NOMO-1 (cell line): ENCODE results near the gene RAB18.
"Not testable (repeated sequence)": the region's sequence is repeated elsewhere in the genome, so short reads cannot be mapped to it uniquely, and the experiment has no call there.

Experiments used
- DNase-seq, 2 experiments: peaks; one replicate each; lab custom pipeline; 2025; ENCODE audit not compliant: unreplicated experiment in 2 of 2; lab: John Stamatoyannopoulos, UW

The RAB18 gene

DNA sequence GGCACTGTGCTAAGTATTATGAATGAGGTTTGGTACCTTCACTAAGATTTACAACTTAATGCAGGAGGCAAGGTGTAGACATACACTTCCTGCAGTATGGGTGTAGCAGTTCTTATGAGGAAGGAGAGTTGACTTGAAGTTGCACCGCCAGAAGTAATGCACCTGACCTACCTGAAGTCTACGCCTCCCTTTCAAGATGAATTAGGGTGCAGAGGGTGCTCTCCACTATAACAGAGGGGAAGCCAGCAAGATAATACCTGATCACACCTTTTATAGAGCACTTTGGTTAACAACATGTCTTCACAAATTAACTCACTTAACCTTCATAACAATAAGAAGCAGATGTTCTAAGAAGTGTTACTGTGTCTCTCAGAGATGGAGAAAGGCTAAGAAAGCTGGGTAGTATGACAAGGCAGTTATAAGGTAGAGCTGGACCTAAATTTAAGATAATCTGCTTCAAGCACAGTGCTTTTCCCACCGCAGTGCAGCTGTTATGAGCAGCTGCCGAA lies 552 bp upstream of the RAB18 start:
- no peak for DNase-seq

DNA sequence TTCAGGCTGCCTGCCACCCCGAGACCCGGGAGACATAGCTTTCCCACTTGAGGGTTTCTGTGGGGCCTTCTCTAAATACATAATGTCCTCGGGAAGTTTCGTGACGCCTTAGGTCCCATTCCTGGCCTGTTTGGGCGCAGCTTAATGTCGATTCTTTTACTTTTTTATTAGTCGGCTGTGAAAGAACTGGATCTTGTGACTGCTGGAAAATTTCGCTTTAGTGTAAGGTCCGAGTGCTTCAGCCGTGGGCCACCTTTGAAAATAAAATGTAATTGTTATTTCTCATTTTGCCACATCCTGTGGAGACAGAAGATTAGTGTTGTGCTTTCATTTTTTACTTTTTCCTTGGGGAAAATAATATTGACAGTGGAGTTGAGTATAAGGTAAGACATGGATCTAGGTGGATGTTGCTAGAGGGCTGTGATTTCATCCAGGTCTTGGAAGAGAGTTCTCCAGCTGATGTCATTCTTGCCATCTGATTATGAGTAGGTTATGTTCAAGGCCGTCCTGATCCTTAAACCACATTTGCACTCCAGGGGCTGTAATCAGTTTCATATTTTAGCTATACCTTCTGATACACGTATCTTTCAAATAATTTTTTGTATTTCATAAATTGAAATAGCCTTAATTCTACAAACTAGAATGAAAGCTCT lies 830 bp downstream of the RAB18 start:
- DNase-seq = no peak

DNA sequence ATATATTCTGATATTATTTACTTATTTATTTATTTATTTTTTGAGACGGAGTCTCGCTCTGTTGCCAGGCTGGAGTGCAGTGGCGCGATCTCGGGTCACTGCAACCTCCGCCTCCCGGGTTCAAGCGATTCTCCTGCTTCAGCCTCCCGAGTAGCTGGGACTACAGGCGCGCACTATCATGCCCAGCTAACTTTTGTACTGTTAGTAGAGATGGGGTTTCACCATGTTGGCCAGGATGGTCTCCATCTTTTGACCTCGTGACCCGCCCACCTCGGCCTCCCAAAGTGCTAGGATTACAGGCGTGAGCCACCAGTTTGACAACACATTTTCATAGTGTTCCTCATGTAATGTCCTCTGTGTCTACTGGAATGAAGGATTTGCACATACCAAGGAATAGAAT lies 1.4 kb downstream of the RAB18 start:
- DNase-seq = not testable (repeated sequence)

DNA sequence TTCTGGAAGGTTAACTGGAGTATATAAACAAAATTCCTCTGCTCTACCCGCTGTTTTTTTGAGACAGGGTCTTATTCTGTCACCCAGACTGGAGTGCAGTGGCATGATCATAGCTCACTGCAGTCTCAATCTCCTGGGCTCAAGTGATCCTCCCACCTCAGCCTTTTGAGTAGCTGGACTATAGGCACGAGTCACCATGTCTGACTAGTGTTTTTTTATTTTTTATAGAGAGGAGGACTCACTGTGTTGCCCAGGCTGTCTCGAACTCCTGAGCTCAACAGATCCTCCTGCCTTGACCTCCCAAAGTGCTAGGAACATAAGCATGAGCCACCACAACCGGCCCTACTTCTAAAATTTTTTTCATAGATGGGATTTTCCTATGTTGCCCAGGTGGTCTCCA lies 2.2 kb downstream of the RAB18 start:
- no peak for DNase-seq

DNA sequence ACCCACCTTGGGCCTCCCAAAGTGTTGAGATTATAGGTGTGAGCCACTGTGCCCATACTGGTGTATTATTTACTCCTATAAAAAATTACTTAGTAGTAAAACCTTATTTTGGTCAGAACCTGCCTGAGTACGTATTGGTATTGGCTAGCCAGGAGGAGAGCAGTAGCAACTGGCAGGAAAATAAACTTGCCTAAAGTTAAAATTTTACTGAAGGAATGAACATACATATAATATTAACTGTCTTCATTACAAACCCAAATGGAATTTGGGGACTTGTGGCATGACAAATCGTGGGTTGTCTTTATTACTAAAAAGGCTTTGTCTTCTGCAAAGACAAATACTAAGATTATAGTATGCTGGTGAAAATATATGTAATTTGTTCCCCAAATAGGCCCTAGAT lies 8.4 kb downstream of the RAB18 start:
- DNase-seq = no peak

DNA sequence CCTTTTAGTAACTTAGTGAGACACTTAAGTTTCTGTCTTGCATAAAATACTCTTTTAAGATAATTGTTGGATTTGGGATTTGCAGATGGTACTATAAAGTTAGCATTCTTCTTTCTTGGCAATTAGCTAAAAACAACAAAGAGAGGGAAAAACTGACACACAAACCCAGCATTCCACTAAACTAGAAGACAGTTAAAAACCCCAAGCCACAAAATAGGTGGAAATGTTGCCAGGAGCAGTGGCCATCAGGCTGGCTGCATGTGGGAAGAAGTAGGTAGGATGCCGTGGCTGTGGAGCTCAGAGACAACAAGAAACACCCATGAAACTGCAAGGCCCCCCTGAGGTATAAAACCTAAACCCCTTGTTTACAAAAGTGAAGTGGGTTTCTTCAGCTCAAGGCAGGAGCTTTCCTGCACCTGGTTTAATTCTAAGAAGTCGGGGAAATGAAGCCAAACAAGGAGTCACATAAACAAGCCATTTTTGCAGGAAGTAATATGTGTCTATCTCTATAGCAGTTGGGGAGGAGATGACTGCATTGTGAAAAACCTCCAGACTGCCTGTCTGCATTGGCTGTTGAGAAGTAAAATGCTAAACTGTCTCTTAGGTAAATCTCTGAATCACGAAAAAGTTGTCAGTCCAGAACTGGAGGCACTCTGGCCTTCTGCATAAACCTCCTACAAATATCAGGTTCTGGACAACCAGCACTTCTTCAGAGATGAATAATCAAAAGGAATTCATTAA lies 9.5 kb downstream of the RAB18 start:
- no peak for DNase-seq

DNA sequence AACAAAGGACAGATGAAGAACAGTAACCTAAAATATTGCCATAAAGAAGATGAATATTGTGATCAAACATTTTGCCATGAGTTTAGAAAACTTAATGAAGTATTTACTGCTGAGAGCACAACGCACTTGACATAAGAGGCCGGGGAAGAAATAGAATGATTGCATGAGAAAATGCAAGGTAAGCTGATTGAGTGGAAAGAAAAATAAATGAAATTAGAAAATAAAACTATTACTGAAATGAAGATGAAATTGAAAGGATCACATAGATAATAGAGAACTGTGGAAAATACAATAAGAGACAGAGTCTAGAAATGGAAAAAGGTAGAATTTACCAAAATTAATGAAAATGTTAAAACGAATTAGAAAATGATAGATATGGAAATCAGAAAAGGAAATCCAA lies 10.1 kb downstream of the RAB18 start:
- no peak for DNase-seq

DNA sequence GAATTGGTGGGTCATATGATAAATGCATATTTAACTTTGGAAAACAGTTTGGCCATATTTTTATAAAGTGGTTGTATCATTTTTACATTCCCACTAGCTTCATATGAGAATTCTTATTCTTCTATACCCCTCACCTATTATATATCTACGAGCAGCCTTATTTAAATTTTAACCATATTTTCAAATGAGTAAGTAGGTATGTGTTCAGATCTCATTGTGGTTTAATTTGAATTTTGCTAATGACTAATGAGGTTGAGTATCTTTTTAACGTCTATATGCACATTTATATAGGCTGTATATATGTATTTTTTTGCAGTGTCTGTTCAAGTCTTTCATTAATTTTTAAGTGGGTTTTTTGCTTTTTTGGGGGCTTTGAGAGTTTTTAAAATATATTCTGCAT lies 14.2 kb downstream of the RAB18 start:
- no peak for DNase-seq

DNA sequence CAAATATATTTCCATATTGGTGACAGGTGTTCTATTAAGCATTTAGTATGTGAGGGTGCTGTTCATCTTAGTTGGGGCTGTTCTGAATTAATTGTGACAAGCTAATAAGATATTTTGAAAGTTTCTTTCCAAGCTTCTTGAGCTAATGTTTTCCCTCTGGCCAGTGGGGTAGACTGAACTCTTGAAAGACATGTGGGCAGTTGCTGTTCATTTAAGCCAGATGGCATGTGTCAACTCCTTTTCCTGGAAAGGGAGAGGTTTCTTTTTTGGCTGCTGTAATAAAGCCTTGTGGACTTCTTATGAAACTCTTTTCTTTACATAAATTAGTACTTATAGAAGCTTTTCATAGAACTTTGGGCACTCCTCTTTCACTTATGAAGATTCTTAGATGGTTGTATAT lies 21.7 kb downstream of the RAB18 start:
- peak in 1 of 2 experiments; percentile 15 for DNase-seq

DNA sequence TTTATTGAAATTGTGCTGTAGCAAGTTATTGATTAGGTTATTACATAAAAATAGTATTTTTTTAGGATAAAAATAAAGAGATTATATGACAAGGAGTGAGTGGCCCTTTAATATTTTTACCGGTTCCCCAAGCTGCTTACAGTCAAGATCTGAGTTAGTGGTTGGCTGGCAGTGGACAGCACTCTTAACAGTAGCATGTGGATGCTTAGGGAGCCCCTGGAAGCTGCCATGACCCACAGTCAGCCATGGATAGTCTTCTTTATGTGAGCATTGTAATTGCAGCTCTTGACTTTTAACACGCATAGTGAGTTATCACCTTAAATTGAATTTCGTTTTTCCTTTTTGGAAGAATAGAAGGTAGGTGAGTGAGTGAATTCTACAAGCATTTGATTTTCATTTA lies 22.1 kb downstream of the RAB18 start:
- no peak for DNase-seq

DNA sequence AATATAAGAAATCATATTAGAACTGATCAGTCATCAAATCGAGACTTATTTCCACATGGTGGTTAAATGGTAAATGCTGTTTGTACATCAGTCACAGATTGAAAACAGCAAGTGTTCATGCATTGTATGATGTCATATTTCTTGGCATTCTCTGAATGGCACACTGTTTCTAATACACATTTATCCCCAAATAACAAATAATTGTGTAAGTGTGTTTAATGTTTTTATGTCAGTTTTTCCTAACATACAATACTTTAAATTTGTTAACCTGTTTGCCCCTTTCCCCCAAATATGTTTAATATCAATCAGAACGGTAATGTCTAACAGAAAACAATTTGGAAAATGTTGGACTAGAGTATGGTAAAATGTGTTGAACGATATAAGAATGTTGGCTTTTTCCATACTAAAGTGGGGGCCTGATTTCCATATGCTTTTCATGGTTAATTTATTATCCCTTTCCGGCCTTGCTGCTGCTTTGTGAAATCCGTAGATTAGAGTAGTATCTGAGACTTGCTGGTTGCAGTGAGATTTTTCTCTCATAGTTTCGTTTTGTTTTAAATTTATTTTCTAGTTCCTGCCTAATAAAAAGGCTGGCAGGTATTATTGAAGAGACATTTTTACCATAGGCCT lies 23.7 kb downstream of the RAB18 start:
- no peak for DNase-seq

DNA sequence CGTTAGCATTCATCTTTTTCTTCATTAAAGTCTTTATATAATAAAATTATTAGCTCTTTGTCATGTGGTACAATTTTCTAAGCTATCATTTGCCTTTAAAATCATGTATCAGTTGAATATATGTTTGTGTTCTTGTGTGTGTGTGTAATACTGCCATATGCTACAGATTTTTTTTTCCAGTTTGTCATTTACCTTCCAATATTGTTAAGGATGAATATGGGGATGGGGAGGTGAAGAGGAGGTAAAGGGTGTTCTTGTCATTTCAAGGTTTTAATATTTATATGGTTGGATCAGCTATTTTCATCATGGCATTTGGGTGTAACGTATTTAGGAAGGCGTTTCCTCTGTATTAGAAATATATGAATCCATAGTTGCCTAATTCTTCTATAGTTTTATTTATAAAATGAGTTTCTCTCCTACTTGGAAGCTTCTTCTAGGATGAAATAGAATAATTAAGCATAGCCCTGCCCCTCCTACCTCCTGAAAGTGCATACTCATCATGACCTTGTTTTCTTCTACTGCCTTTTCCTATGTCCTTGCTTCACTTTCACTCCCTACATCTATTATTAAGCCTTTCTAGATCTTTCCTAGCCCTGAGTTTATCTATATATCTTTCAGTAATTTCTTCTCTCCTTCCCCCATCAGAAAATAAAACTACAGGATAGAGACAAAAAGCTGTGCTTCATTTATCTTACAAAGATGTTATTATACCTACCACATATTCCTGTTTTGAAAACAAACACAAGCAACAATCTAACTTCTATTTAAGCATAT lies 25.1 kb downstream of the RAB18 start:
- peak in 1 of 2 experiments; percentile 24 for DNase-seq

DNA sequence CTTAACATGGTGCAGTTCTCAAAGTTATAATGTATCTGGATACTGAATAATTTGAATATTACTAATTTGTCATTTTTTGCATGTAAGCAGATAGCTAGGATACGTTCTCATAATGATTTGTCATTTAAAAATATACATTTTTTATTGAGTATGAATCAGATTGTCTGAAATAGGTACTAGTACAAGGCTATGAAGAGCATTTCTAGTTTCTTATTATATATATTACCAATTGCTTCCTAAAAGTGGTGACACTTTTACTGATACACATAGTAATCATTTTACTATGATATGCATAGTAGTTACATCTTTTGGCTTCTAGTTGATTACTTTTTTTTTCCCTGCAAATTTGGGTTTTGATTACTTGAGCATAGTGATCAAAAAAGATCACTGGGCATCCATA lies 26.4 kb downstream of the RAB18 start:
- no peak for DNase-seq

DNA sequence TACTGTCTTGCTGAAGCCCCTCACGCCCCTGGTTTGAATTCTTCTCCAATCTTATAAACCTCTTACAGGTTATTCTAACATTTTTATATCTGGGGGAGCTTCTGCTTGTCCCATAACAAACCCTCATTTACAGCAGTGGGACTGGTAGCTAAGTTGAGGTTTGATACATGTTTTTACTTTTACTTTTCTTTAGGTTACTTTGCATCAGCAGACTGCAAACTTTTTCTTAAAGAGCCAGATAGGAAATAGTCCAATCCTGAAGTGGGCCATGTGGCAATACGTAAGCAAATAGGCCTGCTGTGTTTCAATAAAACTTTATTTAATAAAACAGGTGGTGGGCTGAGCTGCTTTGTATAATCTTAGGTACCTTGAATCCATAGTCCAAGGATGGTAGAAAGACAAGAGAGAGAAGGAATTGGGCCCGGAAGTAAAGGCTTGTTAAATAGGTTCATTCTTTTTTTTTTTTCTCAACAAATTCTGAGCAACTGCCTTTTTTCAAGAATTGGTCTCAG lies 27.3 kb downstream of the RAB18 start:
- no peak for DNase-seq

DNA sequence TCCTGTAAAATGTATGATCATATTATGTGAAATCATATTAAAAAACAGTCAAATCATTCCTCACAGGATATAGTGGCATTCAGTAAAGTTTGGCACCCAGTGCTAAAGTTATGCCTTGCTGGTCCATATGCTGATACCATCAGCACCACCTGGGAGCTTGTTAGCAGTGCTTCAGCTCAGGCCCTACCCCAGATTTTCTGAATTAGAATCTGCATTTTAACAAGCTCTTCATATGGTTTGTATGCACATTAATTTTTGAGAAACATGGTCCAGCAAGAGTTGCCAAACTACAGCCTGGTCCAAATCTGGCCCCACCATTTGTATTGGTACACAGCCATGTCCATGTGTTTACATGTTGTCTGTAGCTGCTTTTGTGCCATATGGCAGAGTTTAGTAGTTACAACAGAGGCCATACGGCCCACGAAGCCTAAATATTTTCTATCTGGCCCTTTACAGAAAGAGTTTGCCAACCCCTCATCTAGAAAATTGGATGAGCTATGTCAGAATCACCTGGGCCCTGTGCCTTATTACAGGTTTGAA lies 30.1 kb downstream of the RAB18 start:
- no peak for DNase-seq

DNA sequence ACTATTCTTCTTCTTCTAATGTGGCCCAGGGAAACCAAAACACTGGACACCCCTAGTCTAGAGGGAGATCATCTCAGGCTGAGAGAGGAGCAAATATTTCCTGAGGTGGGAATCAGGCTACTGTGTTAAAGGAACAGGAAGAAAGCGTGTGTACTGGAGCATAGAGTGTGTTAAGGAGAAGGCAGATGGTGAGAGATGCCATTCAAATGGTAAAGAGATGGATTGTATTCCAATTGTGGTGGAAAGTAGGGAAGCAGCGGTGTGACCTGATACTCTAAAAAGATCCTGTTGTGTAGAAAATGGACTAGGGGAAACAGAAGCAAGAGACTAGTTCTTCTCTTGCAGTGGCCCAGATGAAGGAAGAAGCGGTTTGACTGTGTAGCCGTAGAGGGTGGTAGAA lies 31.2 kb downstream of the RAB18 start:
- no peak for DNase-seq

DNA sequence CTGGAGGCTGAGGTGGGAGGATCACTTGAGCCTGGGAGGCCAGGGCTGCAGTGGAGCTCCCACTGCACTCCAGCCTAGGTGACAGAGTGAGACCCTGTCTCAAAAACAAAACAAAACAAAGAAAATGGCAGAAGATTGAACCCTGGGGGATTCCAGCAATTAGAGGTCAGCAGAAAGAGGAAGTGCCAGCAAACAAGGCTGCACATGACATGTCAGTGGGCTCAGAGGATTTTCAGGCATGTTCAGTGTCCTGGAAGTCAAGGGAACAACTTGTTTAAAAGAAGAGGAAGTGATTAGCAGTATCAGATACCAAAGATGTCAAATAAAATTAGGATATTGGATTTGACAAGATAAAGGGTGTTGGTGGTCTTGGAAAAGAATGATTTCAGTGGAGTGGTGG lies 32.3 kb downstream of the RAB18 start:
- DNase-seq = peak; percentile 11 to 47

DNA sequence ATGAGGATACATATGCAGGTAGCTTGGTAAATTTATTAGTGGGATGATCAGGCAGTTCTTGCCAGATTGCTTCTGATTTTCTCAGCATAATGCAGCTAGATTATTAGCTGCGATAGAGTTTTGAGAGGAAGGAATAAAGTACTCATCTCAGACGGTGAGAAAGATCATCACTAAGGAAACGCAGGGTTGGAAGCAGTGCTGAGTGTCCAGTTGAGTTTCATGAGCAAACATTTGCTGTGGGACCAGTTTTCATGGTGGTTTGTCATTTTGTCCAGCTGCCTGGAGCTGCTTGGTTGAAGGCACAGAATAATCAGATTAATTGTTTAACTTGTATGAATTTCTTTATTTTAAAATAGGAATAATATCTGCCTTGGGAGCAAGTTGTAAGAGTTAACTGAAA lies 33.1 kb downstream of the RAB18 start:
- no peak for DNase-seq

DNA sequence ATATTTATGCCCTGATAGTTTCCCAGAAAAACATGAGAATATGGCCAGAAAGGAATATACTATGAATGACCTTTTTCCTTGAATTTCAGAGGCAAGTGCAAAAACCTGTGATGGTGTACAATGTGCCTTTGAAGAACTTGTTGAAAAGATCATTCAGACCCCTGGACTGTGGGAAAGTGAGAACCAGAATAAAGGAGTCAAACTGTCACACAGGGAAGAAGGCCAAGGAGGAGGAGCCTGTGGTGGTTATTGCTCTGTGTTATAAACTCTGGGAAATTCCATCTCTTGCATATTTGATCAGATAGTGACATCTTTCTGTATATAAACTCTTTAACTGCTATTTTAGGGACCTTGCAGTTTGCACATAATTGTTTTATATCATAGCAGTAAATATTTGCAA lies 33.7 kb downstream of the RAB18 start:
- DNase-seq = no peak

DNA sequence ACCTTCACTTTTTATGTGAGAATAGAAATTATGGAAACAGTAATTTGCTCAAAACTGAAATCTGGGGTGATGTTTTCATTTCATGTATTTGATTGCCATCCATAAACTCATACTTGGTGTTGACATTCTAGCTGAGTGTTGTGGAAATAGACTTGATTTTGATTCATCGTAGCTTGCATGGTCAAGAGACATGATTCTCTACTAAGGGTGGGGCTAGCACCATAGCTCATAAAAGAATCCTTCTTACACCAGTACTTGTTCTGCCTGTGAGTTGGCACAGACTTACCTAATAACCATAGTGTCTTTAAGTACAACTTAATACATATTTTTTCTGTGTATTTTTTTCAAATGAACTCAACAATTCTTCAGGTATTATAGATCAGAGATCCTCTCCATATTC lies 36.6 kb downstream of the RAB18 start:
- no peak for DNase-seq
